Measurements from ENCODE around the gene LIAS. TPM values are rescaled to one million over a fixed set of nuclear protein-coding genes. Genes with fewer than 3 reads are reported as not detected.

LIAS gene
- total and polyA plus RNA-seq, 5 experiments from 2014 or later: 14.6 to 28.0 (median 20.7) TPM

- no peaks in the 10 kb centered on the region for H3K9me3 Mint-ChIP-seq
- no peak for ATAC-seq
- H3K27me3 Mint-ChIP-seq: no peaks in the 10 kb centered on the region
These were observed 17.3 kb upstream of the LIAS start for GRCh38 chr4:39441593-39441992.

GRCh38 chr4:39442998-39443397 is 15.9 kb upstream of the LIAS start:
- H3K4me3 Mint-ChIP-seq: no peak overlapping the region
- no peak for ATAC-seq
- H3K36me3 Mint-ChIP-seq: no peaks in the 10 kb centered on the region
- peak overlapping the region in 1 of 10 donors; percentile 37 for H3K27ac Mint-ChIP-seq
- H3K27me3 Mint-ChIP-seq: no peaks in the 10 kb centered on the region
- POLR2A ChIA-PET: interaction anchor here (1.9 kb wide), 1 partner anchor 15 kb away, joined by 4 read pairs; the partner anchor contains the start of genes LIAS and RPL9
- no peak for DNase-seq
- peaks cover 0 to 10% (median 5%) of the 10 kb centered on the region in 4 donors for H3K4me1 Mint-ChIP-seq
- no peaks in the 10 kb centered on the region for H3K9me3 Mint-ChIP-seq

More at GRCh38 chr4:39441593-39441992, 17.3 kb upstream of the LIAS start:
- no peaks in the 10 kb centered on the region for H3K4me1 Mint-ChIP-seq
- DNase-seq: no peak
- POLR2A ChIA-PET: interaction anchor here (0.6 to 1.4 kb wide), 2 partner anchors 17 to 19 kb away, joined by 3 read pairs; partner anchors contain the start of genes LIAS and RPL9
- no peaks in the 10 kb centered on the region for H3K36me3 Mint-ChIP-seq
- H3K27ac Mint-ChIP-seq: no peak overlapping the region
- no peak overlapping the region for H3K4me3 Mint-ChIP-seq

DNA sequence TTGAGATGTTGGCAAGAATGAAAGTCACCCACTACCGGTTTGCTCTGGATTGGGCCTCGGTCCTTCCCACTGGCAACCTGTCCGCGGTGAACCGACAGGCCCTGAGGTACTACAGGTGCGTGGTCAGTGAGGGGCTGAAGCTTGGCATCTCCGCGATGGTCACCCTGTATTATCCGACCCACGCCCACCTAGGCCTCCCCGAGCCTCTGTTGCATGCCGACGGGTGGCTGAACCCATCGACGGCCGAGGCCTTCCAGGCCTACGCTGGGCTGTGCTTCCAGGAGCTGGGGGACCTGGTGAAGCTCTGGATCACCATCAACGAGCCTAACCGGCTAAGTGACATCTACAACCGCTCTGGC is 12.4 kb upstream of the LIAS start:
- Mint-ChIP-seq H3K27me3 (no peaks in the 10 kb centered on the region), H3K4me3 (peak overlapping the region in 6 of 10 donors; percentile 58 to 84 (median 74)), H3K4me1 (peaks cover 3 to 11% (median 8%) of the 10 kb centered on the region in 4 donors), H3K36me3 (peaks cover 0 to 18% (median 0%) of the 10 kb centered on the region in 3 donors), H3K27ac (peak overlapping the region in 4 of 10 donors; percentile 19 to 74 (median 68)), H3K9me3 (no peaks in the 10 kb centered on the region)
- no peak for DNase-seq
- ATAC-seq: no peak
- POLR2A ChIA-PET: interaction anchor here (0.6 to 3.5 kb wide), 3 partner anchors 11 to 82 kb away, joined by 3 to 26 read pairs (median 4); partner anchors contain the start of genes LIAS and RPL9

GRCh38 chr4:39446842-39447573 is 11.8 kb upstream of the LIAS start:
- peak overlapping the region in 8 of 10 donors; percentile 8 to 83 (median 71) for H3K27ac Mint-ChIP-seq

GRCh38 chr4:39450618-39451017 is 8.2 kb upstream of the LIAS start:
- no peaks in the 10 kb centered on the region for H3K27me3 Mint-ChIP-seq
- no peak overlapping the region for H3K4me3 Mint-ChIP-seq
- H3K27ac Mint-ChIP-seq: peak overlapping the region in 7 of 10 donors; percentile 0 to 79 (median 59)
- H3K36me3 Mint-ChIP-seq: peaks cover 3 to 59% (median 17%) of the 10 kb centered on the region in 3 donors
- no peaks in the 10 kb centered on the region for H3K9me3 Mint-ChIP-seq
- peaks cover 8 to 18% (median 16%) of the 10 kb centered on the region in 4 donors for H3K4me1 Mint-ChIP-seq
- DNase-seq (no peak), ATAC-seq (no peak)
- POLR2A ChIA-PET: interaction anchor here (0.7 kb wide), 1 partner anchor 483 kb away, joined by 3 read pairs; no protein-coding TSS in a partner anchor

More at GRCh38 chr4:39446842-39447573, 11.8 kb upstream of the LIAS start:
- POLR2A ChIA-PET: interaction anchor here (0.6 to 3.5 kb wide), 3 partner anchors 11 to 82 kb away, joined by 3 to 26 read pairs (median 4); partner anchors contain the start of genes LIAS and RPL9
- H3K9me3 Mint-ChIP-seq: no peaks in the 10 kb centered on the region
- peaks cover 4 to 11% (median 9%) of the 10 kb centered on the region in 4 donors for H3K4me1 Mint-ChIP-seq
- H3K27me3 Mint-ChIP-seq: no peaks in the 10 kb centered on the region
- DNase-seq: peak; percentile 27 to 80 (median 43)
- ATAC-seq: peak; percentile 87 to 91
- H3K4me3 Mint-ChIP-seq: peak overlapping the region; percentile 58 to 84 (median 71)
- peaks cover 0 to 23% (median 1%) of the 10 kb centered on the region in 3 donors for H3K36me3 Mint-ChIP-seq

DNA sequence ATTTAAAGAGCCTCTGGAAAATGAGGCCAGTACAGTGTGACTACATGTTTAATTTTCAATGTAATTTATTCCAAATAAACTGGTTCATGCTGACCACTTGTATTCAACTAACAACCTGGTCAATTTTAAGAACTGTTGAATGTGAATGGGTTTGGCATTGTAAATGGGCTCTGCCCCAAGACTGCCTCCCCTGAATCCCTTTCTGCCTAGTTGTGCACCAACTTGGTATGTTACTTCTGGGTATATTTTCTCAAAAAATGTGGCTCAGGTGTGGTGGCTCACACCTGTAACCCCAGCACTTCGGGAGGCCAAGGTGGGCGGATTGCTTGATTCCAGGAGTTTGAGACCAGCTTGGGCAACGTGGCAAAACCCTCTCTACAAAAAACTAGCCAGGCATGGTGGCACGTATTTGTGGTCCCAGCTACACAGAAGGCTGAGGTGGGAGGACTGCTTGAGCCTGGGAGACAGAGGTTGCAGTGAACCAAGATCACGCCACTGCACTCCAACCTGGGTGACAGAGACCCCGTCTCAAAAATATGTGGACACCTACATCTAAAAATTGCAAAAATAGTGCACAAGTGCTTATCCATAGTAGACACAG is 7.3 kb upstream of the LIAS start:
- POLR2A ChIA-PET: interaction anchor here (0.5 to 0.7 kb wide), 2 partner anchors 482 to 784 kb away, joined by 3 read pairs; no protein-coding TSS in a partner anchor
- H3K36me3 Mint-ChIP-seq: peaks cover 3 to 68% (median 18%) of the 10 kb centered on the region in 3 donors

GRCh38 chr4:39452153-39452859 is 6.5 kb upstream of the LIAS start:
- POLR2A ChIA-PET: interaction anchor here (0.5 kb wide), 1 partner anchor 783 kb away, joined by 3 read pairs; no protein-coding TSS in a partner anchor
- Mint-ChIP-seq H3K9me3 (no peaks in the 10 kb centered on the region), H3K27ac (peak overlapping the region in 5 of 10 donors; percentile 4 to 39 (median 15)), H3K4me3 (no peak overlapping the region), H3K36me3 (peaks cover 8 to 76% (median 24%) of the 10 kb centered on the region in 3 donors), H3K4me1 (peaks cover 12 to 29% (median 26%) of the 10 kb centered on the region in 4 donors), H3K27me3 (no peaks in the 10 kb centered on the region)
- DNase-seq (no peak), ATAC-seq (peak in 1 of 2 donors; percentile 7)

More for the DNA sequence above, 7.3 kb upstream of the LIAS start:
- Mint-ChIP-seq H3K4me1 (peaks cover 8 to 26% (median 21%) of the 10 kb centered on the region in 4 donors), H3K27ac (peak overlapping the region in 5 of 10 donors; percentile 4 to 59 (median 39)), H3K4me3 (no peak overlapping the region), H3K27me3 (no peaks in the 10 kb centered on the region), H3K9me3 (no peaks in the 10 kb centered on the region)
- DNase-seq (no peak), ATAC-seq (no peak)

- H3K27ac Mint-ChIP-seq: peak overlapping the region in 2 of 10 donors; percentile 2 to 62
- H3K36me3 Mint-ChIP-seq: peaks cover 8 to 83% (median 31%) of the 10 kb centered on the region in 3 donors
- POLR2A ChIA-PET: interaction anchor here (0.6 to 0.7 kb wide), 2 partner anchors 690 to 888 kb away, joined by 3 to 4 read pairs; no protein-coding TSS in a partner anchor
- ATAC-seq: peak in 1 of 2 donors; percentile 27
- H3K9me3 Mint-ChIP-seq: no peaks in the 10 kb centered on the region
- H3K4me1 Mint-ChIP-seq: peaks cover 12 to 32% (median 31%) of the 10 kb centered on the region in 4 donors
- H3K4me3 Mint-ChIP-seq: no peak overlapping the region
- H3K27me3 Mint-ChIP-seq: no peaks in the 10 kb centered on the region
- no peak for DNase-seq
These were observed 5.8 kb upstream of the LIAS start for GRCh38 chr4:39452860-39453587.

- Mint-ChIP-seq H3K27me3 (peaks cover 0 to under 1% (median 0%) of the 10 kb centered on the region in 5 donors), H3K27ac (no peak overlapping the region), H3K4me3 (no peak overlapping the region), H3K36me3 (peaks cover 8 to 88% (median 35%) of the 10 kb centered on the region in 3 donors), H3K9me3 (no peaks in the 10 kb centered on the region), H3K4me1 (peaks cover 12 to 39% (median 34%) of the 10 kb centered on the region in 4 donors)
- DNase-seq (no peak), ATAC-seq (no peak)
- POLR2A ChIA-PET: interaction anchor here (0.6 to 0.7 kb wide), 2 partner anchors 691 to 887 kb away, joined by 3 to 4 read pairs; no protein-coding TSS in a partner anchor
These were observed 5.1 kb upstream of the LIAS start for GRCh38 chr4:39453738-39454137.

GRCh38 chr4:39455486-39455885 is 3.4 kb upstream of the LIAS start:
- no peak for ATAC-seq
- POLR2A ChIA-PET: interaction anchor here (0.9 kb wide), 1 partner anchor 72 kb away, joined by 3 read pairs; the partner anchor contains the start of gene UGDH
- no peak for DNase-seq
- Mint-ChIP-seq H3K9me3 (no peaks in the 10 kb centered on the region), H3K27me3 (peaks cover 0 to 2% (median 0%) of the 10 kb centered on the region in 5 donors), H3K4me1 (peaks cover 15 to 46% (median 41%) of the 10 kb centered on the region in 4 donors), H3K36me3 (peaks cover 8 to 83% (median 35%) of the 10 kb centered on the region in 3 donors), H3K27ac (no peak overlapping the region), H3K4me3 (no peak overlapping the region)

Measured in naive thymus-derived CD8-positive, alpha-beta T cell (primary cell).